ENCODE measurements around the gene BRICD5. TPM values are rescaled to one million over a fixed set of nuclear protein-coding genes. Genes with fewer than 3 reads are reported as not detected.

BRICD5 gene
- total RNA-seq, 1 donor from 2014 or later: 1.4 TPM

GRCh38 chr16:2162676-2163118 lies 48.0 kb downstream of the BRICD5 start:
- Histone ChIP-seq H3K4me1 (peaks cover 0 to 19% of the 10 kb centered on the region in 2 donors), H3K27ac (no peak overlapping the region), H3K4me3 (no peak overlapping the region), H3K9me3 (no peaks in the 10 kb centered on the region), H3K27me3 (no peaks in the 10 kb centered on the region), H3K36me3 (peaks cover 15 to 19% of the 10 kb centered on the region in 2 donors)
- intact Hi-C loops (cut with DNase I): no loop called here
- DNase-seq (ENCODE audit: low spot score in 2 of 2): no peak
- TF ChIP-seq CTCF (IDR thresholded peaks at IDR 0.05): no peak

GRCh38 chr16:2161911-2162310 lies 48.8 kb downstream of the BRICD5 start:
- Histone ChIP-seq H3K27ac (peak overlapping the region; percentile 42 to 51), H3K27me3 (no peaks in the 10 kb centered on the region), H3K4me1 (peaks cover 2 to 21% of the 10 kb centered on the region in 2 donors), H3K9me3 (no peaks in the 10 kb centered on the region), H3K36me3 (peaks cover 10 to 13% of the 10 kb centered on the region in 2 donors), H3K4me3 (no peak overlapping the region)
- intact Hi-C loops (cut with DNase I): no loop called here
- no peak for DNase-seq (ENCODE audit: low spot score in 2 of 2)
- no peak for TF ChIP-seq CTCF (IDR thresholded peaks at IDR 0.05)

- peaks cover 8 to 29% of the 10 kb centered on the region in 2 donors for H3K4me1 ChIP-seq
Measured at GRCh38 chr16:2160915-2161551, 49.6 kb downstream of the BRICD5 start.

More at GRCh38 chr16:2160915-2161551, 49.6 kb downstream of the BRICD5 start:
- Histone ChIP-seq H3K27ac (peak overlapping the region; percentile 42 to 62), H3K4me3 (no peak overlapping the region), H3K27me3 (no peaks in the 10 kb centered on the region), H3K36me3 (peaks cover 4 to 5% of the 10 kb centered on the region in 2 donors), H3K9me3 (no peaks in the 10 kb centered on the region)
- peak in 1 of 2 donors; percentile 75 for DNase-seq (ENCODE audit: low spot score in 2 of 2)
- intact Hi-C loops (cut with DNase I): no loop called here
- no peak for TF ChIP-seq CTCF (IDR thresholded peaks at IDR 0.05)

Other genes with a start within 250 kb of the BRICD5 start
- 2,866 TPM for gene RPS2, start 246.0 kb downstream of the BRICD5 start, total RNA-seq
- not detected for gene RNF151, start 244.0 kb downstream of the BRICD5 start, total RNA-seq
- gene TBL3, start 238.8 kb downstream of the BRICD5 start, total RNA-seq: 55.7 TPM
- not detected for gene NOXO1, start 229.4 kb downstream of the BRICD5 start, total RNA-seq
- 2.7 TPM for gene GFER, start 226.7 kb downstream of the BRICD5 start, total RNA-seq
- 0.32 TPM for gene SYNGR3, start 220.9 kb downstream of the BRICD5 start, total RNA-seq
- 31.1 TPM for gene ZNF598, start 201.0 kb downstream of the BRICD5 start, total RNA-seq
- gene NPW, start 191.1 kb downstream of the BRICD5 start, total RNA-seq: not detected
- gene NHERF2, start 184.0 kb downstream of the BRICD5 start, total RNA-seq: 123 TPM
- gene NTHL1, start 163.0 kb downstream of the BRICD5 start, total RNA-seq: 59.5 TPM
- 258 TPM for gene TSC2, start 162.9 kb downstream of the BRICD5 start, total RNA-seq
- 551 TPM for gene PKD1, start 75.0 kb downstream of the BRICD5 start, total RNA-seq
- not detected for gene RAB26, start 62.2 kb downstream of the BRICD5 start, total RNA-seq
- 39.6 TPM for gene TRAF7, start 55.1 kb downstream of the BRICD5 start, total RNA-seq
- not detected for gene CASKIN1, start 14.3 kb downstream of the BRICD5 start, total RNA-seq
- gene MLST8, start 5.4 kb downstream of the BRICD5 start, total RNA-seq: 23.7 TPM
- gene PGP, start 4.0 kb upstream of the BRICD5 start, total RNA-seq: 21.5 TPM
- 39.7 TPM for gene E4F1, start 12.7 kb upstream of the BRICD5 start, total RNA-seq
- not detected for gene DNASE1L2, start 25.6 kb upstream of the BRICD5 start, total RNA-seq
- 10.9 TPM for gene ECI1, start 40.7 kb upstream of the BRICD5 start, total RNA-seq
- gene RNPS1, start 57.3 kb upstream of the BRICD5 start, total RNA-seq: 134 TPM
- gene ABCA3, start 129.9 kb upstream of the BRICD5 start, total RNA-seq: 25.9 TPM
- gene CCNF, start 218.6 kb upstream of the BRICD5 start, total RNA-seq: 0.43 TPM
- not detected for gene TEDC2, start 249.2 kb upstream of the BRICD5 start, total RNA-seq

Measured in ascending aorta (tissue), 2 donors.